ENCODE data around the gene GBGT1. TPM values are rescaled to one million over a fixed set of nuclear protein-coding genes. Genes with fewer than 3 reads are reported as not detected.
A peak's percentile ranks its signal among the peaks of the same experiment; 100 is the strongest.

Gene GBGT1
- total RNA-seq, 4 donors from 2014 or later = 7.0 to 49.5 (median 14.1) TPM

DNA sequence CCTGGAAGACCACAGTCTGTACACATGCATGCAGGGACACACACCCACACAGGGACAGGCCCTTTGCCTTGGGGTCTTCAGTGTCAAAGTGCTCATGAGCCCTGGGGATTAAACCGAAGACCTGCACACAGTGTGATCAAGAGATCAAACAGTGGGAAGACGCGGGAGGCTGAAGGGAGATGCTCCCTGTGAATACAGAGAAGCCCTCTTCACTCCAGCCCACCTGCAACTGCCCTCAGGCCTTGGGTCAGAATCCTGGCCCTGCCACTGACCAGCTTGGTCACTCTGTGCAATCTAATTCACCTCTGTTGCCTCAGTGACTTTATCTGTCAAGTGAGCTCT is 45.6 kb downstream of the GBGT1 start:
- Histone ChIP-seq H3K9me3 (no peaks in the 10 kb centered on the region), H3K4me3 (no peak overlapping the region), H3K27ac (peak overlapping the region in 2 of 4 donors; percentile 69 to 92), H3K36me3 (no peaks in the 10 kb centered on the region), H3K4me1 (peaks cover 28 to 90% (median 61%) of the 10 kb centered on the region in 4 donors), H3K27me3 (no peaks in the 10 kb centered on the region)
- DNase-seq = no peak
- TF ChIP-seq, protein P1, sequence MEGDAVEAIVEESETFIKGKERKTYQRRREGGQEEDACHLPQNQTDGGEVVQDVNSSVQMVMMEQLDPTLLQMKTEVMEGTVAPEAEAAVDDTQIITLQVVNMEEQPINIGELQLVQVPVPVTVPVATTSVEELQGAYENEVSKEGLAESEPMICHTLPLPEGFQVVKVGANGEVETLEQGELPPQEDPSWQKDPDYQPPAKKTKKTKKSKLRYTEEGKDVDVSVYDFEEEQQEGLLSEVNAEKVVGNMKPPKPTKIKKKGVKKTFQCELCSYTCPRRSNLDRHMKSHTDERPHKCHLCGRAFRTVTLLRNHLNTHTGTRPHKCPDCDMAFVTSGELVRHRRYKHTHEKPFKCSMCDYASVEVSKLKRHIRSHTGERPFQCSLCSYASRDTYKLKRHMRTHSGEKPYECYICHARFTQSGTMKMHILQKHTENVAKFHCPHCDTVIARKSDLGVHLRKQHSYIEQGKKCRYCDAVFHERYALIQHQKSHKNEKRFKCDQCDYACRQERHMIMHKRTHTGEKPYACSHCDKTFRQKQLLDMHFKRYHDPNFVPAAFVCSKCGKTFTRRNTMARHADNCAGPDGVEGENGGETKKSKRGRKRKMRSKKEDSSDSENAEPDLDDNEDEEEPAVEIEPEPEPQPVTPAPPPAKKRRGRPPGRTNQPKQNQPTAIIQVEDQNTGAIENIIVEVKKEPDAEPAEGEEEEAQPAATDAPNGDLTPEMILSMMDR (IDR thresholded peaks at IDR 0.05) = no peak
- TF ChIP-seq POLR2A (IDR thresholded peaks at IDR 0.05) = no peak

DNA sequence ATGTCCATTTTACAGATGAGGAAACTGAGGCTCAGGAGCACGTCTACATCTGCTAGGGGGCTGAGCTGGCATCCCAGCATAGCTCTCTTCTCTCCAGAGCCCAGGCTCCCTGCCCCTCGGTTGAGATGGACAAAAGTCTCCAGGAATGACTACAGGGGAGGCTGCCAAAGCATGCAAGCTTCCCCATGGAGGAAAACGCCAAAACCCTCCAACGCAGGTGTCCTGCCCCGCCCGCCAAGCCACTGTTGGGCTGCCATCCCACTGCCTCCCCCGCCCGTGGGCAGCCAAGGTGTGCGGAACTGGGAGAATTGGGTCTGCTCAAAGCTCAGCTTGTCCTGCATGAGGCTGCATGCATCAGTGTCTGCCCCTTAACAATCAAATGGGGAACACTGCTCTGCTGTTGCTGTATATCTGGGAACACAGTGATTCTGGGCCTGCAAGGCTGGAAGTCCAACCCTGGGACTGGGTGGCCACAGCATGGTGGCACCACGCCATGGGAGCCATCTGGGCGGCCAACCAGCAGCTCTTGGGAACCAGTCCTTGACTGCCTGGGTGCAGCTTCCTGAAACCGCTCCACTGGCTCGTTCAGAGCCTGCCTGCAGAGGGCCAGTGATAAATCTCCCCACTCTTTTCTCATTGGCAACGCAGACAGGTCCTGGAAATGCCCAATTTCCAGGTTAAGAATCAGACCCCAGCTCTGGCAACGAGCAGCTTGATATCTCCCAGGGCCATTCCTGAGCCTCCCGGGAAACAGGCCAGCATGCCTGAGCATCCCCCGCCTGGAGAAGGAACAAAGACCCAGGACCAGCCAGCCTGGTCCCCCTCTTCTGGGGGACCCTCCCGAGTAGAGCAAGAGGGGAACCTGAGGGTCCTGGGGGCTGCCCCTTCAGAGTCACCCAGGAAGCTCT is 46.2 kb downstream of the GBGT1 start:
- H3K27me3 ChIP-seq = no peaks in the 10 kb centered on the region
- peak overlapping the region in 3 of 4 donors; percentile 47 to 92 (median 69) for H3K27ac ChIP-seq
- TF ChIP-seq POLR2A (IDR thresholded peaks at IDR 0.05) = peak in 1 of 2 donors; percentile 22
- TF ChIP-seq, protein P1 (IDR thresholded peaks at IDR 0.05) = no peak
- H3K36me3 ChIP-seq = no peaks in the 10 kb centered on the region
- H3K4me3 ChIP-seq = no peak overlapping the region
- H3K9me3 ChIP-seq = no peaks in the 10 kb centered on the region
- peak in 1 of 3 donors; percentile 64 for DNase-seq
- peaks cover 24 to 90% (median 67%) of the 10 kb centered on the region in 4 donors for H3K4me1 ChIP-seq

- peak in 1 of 3 donors; percentile 79 for DNase-seq
- no peaks in the 10 kb centered on the region for H3K27me3 ChIP-seq
- no peak overlapping the region for H3K4me3 ChIP-seq
- H3K9me3 ChIP-seq = no peaks in the 10 kb centered on the region
- peaks cover 0 to 6% (median 0%) of the 10 kb centered on the region in 3 donors for H3K36me3 ChIP-seq
- H3K27ac ChIP-seq = peak overlapping the region in 3 of 4 donors; percentile 47 to 92 (median 69)
- H3K4me1 ChIP-seq = peaks cover 16 to 85% (median 71%) of the 10 kb centered on the region in 4 donors
- no peak for TF ChIP-seq POLR2A (IDR thresholded peaks at IDR 0.05)
- TF ChIP-seq, protein P1 (IDR thresholded peaks at IDR 0.05) = no peak
Observed at GRCh38 chr9:133116346-133117231, 47.1 kb downstream of the GBGT1 start.

DNA sequence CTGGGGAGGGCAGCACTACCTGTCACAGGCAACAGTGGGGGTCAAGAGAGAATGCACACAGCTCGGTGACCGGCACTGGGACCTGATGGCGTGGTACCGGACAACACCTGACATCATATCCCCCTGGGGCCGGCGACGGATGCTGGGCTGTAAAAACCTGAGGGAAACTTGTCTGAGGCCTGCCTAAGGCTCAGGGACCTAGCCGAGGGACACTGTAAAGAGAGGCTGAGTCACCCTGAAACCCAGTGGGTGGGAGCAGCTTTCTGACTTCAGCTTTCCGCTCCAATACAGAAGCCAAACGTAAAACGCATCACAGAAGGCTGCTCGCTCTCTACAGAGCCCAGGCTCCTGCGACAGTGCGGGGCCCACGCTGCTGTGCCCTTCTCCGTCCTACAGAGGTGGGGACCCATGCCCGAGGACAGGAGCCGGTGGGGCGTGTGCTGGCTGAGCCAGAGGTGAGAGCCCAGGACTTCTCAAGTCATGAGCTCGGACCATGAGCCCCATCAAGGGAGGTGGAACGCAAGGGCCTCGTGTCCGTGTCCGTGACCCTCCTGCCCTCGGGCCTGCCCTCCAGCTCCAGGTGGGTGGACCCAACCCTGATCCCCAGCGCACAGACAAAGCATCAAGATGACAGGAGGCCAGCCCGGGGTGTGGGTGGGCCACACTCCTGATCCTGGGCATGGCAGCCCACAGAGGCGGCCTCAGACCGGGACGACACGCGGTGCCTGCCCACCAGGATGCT is 47.9 kb downstream of the GBGT1 start:
- Histone ChIP-seq H3K27me3 (no peaks in the 10 kb centered on the region), H3K27ac (peak overlapping the region; percentile 44 to 92 (median 65)), H3K36me3 (peaks cover 0 to 14% (median 0%) of the 10 kb centered on the region in 3 donors), H3K4me1 (peaks cover 16 to 82% (median 71%) of the 10 kb centered on the region in 4 donors), H3K4me3 (no peak overlapping the region), H3K9me3 (no peaks in the 10 kb centered on the region)
- peak in 2 of 3 donors; percentile 33 to 42 for DNase-seq
- TF ChIP-seq POLR2A (IDR thresholded peaks at IDR 0.05) = no peak
- TF ChIP-seq, protein P1 (IDR thresholded peaks at IDR 0.05) = no peak

Measured in Peyer's patch (tissue), 4 donors.